Heart left ventricle (tissue), 13 donors: ENCODE results near the gene PCDH15.

Experiments
- CTCF ChIP-seq, 12 donors: fragments of 200-600 bp; sonication (generic) in 4 of 12; IDR thresholded peaks; one replicate each; pipeline versions ENCODE4 v1.5.0 to v1.8.0; 2018 to 2022; ENCODE audit warnings: antibody characterized with exemption in 12 of 12, mild to moderate bottlenecking in 5 of 12
- POLR2A ChIP-seq, 2 donors: fragments of 450-650 bp; IDR thresholded peaks; one replicate each; pipeline ENCODE4 v1.6.1; 2017; ENCODE audit warnings: antibody characterized with exemption in 2 of 2, mild to moderate bottlenecking in 2 of 2, moderate library complexity in 2 of 2
- donor health status: ischemic (EF 13 %, LVEDD 7.1; RV severe dilation, severe dysfunction).
- donor health status: DM: no; HTN: yes; CAD: no.
- donor health status: DM: no; HTN: no; CAD: no.
- donor health status: ischemic (EF 25% LVEDD 6.9; RV normal size, moderate dysfunction).
- donor health status: ischemic (EF 25% LVEDD 5.7; RV mildly dilated, moderate dysfunction).
- donor health status: ischemic (EF 35%, LVEDD 5.7; RV mildly dilated, moderate dysfunction).
- donor health status: nonischemic (EF 11% LVEDD 7.7; RV severe dilation, severe dysfunction).
- donor health status: DM: yes; HTN: yes; CAD: no.
- donor health status: PGD.
- donor health status: ischemic (EF 29% LVEDD 5.4; RV normal size, mild dysfunction).
- donor health status: nonischemic (EF 23%, LVEDD 6.1; RV moderate dilation, normal function).

GRCh38 chr10:54485971-54486370 is 315.1 kb downstream of the PCDH15 start:
- TF ChIP-seq CTCF (IDR thresholded peaks at IDR 0.05) = no peak
- no peak for TF ChIP-seq POLR2A (IDR thresholded peaks at IDR 0.05)
